ENCODE data around the gene RAPH1.
"Not testable (repeated sequence)": the region's sequence is repeated elsewhere in the genome, so short reads cannot be mapped to it uniquely, and the experiment has no call there.

The RAPH1 gene

DNA sequence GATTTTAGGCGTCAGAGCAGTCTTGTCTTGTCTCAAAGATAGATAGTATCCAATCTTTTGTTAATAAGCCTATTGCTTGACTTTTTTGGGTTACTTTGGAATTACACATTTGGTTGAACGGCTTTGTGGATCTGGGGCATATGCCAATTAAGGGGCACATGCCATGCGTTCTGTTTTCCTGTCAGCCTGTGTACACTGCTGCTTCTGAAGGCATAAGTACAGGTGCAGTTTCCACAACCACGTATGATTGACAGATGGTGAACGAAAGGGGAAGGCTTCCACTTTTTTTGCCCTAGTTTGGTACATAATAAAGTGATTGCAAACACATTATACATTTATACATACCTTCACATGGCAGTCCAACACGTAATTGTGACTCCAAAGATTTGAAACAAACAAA is 102.3 kb downstream of the RAPH1 start:
- no peak overlapping the region for H3K27ac ChIP-seq (ENCODE audit: low read depth, low read length)
- 96% methylated on average over 5 of the region's 6 CpGs for WGBS
- H3K9me3 ChIP-seq (ENCODE audit: insufficient read depth, low read depth, low read length), result no peaks in the 10 kb centered on the region
- no peak overlapping the region for H3K9ac ChIP-seq (ENCODE audit: low read depth, low read length)
- peaks cover 53% of the 10 kb centered on the region for H3K36me3 ChIP-seq (ENCODE audit: insufficient read depth, low read length)
- H3K4me1 ChIP-seq (ENCODE audit: insufficient read depth, low read length), result no peaks in the 10 kb centered on the region
- H3K27me3 ChIP-seq (ENCODE audit: insufficient read depth, low read length), result no peaks in the 10 kb centered on the region
- H3K4me3 ChIP-seq (ENCODE audit: low read length), result no peak overlapping the region

DNA sequence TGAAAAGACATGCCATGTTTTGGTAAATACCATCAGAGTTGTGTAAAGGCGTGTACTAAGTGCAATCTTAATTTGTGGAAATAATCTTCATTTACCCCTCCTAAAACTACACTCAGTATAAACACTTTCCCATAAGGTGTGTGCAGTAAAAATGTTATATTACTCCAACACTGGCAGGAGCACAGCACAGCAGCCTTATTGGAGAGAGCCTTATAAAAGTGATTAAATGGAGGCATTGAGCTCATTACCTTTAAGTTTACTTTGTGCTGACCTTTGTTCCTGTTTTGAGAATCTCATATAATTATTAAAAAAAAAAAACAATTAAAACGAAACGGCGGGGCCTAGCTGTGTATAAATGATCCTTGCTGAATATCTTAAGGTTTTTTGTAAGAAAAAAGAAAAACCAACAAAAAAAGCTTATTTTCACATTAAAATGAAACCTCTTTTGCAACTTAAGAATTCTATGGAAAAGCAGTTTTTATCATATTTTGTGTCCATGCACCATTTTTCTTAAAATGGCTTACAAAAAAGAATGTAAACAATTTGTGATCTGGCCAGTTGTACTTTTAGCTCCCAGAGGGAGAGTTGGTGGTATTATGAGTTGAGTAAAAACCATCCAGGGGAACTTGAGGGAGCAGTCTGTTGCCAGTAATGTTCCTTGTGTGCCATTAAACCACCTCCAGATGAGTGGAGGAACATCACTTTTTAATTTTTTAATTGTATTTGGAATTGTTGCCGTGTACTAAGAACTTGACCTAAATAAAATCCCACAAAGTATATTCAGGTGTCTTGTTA is 103.5 kb downstream of the RAPH1 start:
- WGBS, result 71% methylated on average over 1 of the region's 5 CpGs
- H3K9me3 ChIP-seq (ENCODE audit: insufficient read depth, low read depth, low read length), result no peaks in the 10 kb centered on the region
- H3K4me1 ChIP-seq (ENCODE audit: insufficient read depth, low read length), result no peaks in the 10 kb centered on the region
- no peak overlapping the region for H3K27ac ChIP-seq (ENCODE audit: low read depth, low read length)
- H3K9ac ChIP-seq (ENCODE audit: low read depth, low read length), result no peak overlapping the region
- H3K36me3 ChIP-seq (ENCODE audit: insufficient read depth, low read length), result peaks cover 59% of the 10 kb centered on the region
- no peaks in the 10 kb centered on the region for H3K27me3 ChIP-seq (ENCODE audit: insufficient read depth, low read length)
- H3K4me3 ChIP-seq (ENCODE audit: low read length), result no peak overlapping the region

DNA sequence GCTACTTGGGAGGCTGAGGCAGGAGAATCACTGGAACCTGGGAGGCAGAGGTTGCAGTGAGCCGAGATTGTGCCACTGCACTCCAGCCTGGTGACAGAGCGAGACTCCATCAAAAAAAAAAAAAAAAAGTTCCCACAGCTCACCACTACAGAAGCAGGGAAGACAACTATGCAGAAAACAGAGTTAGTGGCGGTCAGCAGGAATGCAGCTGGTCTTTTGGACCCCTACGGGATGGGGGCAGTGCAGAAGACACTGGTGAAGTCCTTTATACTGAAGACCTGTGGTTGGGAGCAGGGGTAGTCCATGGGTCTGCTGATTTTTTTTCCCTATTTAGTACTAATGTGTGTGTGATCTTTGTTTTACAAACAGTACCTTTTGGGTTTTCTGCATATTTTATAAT is 105.5 kb downstream of the RAPH1 start:
- not testable (repeated sequence) for H3K27ac ChIP-seq (ENCODE audit: low read depth, low read length); H3K4me3 ChIP-seq (ENCODE audit: low read length); H3K27me3 ChIP-seq (ENCODE audit: insufficient read depth, low read length); H3K9ac ChIP-seq (ENCODE audit: low read depth, low read length); H3K9me3 ChIP-seq (ENCODE audit: insufficient read depth, low read depth, low read length); H3K4me1 ChIP-seq (ENCODE audit: insufficient read depth, low read length)
- WGBS, result 95% methylated on average over 2 of the region's 4 CpGs
- peaks cover 66% of the 10 kb centered on the region for H3K36me3 ChIP-seq (ENCODE audit: insufficient read depth, low read length)

DNA sequence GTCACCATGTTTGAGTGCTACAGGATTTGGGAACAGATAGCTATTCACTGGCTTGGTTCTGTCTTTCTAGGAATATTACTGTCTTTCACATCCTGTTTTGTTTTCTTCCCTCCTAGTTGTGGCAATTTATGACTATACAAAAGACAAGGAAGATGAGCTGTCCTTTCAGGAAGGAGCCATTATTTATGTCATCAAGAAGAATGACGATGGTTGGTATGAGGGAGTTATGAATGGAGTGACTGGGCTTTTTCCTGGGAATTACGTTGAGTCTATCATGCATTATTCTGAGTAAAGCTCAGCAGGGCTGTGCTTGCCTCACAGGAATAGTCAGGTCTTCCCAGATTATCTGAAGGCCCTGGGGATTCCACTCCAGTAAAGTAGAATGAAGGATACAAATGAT is 108.0 kb downstream of the RAPH1 start:
- H3K36me3 ChIP-seq (ENCODE audit: insufficient read depth, low read length), result peaks cover 79% of the 10 kb centered on the region
- H3K9ac ChIP-seq (ENCODE audit: low read depth, low read length), result no peak overlapping the region
- no peak overlapping the region for H3K27ac ChIP-seq (ENCODE audit: low read depth, low read length)
- H3K4me1 ChIP-seq (ENCODE audit: insufficient read depth, low read length), result no peaks in the 10 kb centered on the region
- H3K4me3 ChIP-seq (ENCODE audit: low read length), result no peak overlapping the region
- no peaks in the 10 kb centered on the region for H3K27me3 ChIP-seq (ENCODE audit: insufficient read depth, low read length)
- H3K9me3 ChIP-seq (ENCODE audit: insufficient read depth, low read depth, low read length), result no peaks in the 10 kb centered on the region
- WGBS, result 90% methylated on average over 2 of the region's 2 CpGs

DNA sequence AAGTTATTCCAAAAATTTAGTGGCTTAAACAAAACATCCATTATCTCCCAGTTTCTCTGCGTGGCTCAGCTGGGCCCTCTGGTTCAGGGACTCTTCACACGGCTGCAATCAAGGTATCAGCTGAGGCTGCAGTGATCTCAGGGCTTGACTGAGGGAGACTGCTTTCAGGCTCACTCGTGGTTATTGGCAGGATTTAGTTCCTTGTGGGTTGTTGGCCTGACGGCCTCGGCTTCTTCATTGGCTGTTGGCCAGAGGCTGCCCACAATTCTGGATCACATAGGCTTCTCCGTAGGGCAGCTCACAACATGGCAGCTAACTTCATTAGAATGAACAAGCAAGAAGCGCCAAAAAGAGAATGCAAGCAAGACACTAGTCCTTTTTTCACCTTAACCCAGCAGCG is 116.8 kb downstream of the RAPH1 start:
- H3K27me3 ChIP-seq (ENCODE audit: insufficient read depth, low read length), result no peaks in the 10 kb centered on the region
- H3K9me3 ChIP-seq (ENCODE audit: insufficient read depth, low read depth, low read length), result no peaks in the 10 kb centered on the region
- H3K4me3 ChIP-seq (ENCODE audit: low read length), result no peak overlapping the region
- no peak overlapping the region for H3K27ac ChIP-seq (ENCODE audit: low read depth, low read length)
- no peak overlapping the region for H3K9ac ChIP-seq (ENCODE audit: low read depth, low read length)
- peaks cover 89% of the 10 kb centered on the region for H3K36me3 ChIP-seq (ENCODE audit: insufficient read depth, low read length)
- H3K4me1 ChIP-seq (ENCODE audit: insufficient read depth, low read length), result no peaks in the 10 kb centered on the region
- WGBS, result 92% methylated on average over 8 of the region's 8 CpGs

DNA sequence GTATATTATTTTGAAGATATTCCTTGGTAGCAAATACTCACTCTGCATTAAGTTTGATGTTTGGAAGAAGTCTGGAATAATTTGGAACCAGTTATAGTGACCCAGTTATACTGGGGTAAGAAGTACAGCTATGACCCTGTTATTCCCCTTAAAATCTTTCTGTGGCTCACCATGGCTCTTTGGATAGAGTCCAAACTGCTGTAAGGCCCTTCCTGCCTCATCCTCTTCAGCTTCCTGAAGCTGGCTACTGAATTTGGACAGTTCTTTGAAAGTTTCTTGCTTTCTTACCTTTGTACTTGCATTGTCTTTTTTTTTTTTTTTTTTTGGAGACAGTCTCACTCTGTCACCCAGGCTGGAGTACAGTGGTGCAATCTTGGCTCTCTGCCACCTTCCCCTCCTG is 121.3 kb downstream of the RAPH1 start:
- Histone ChIP-seq H3K9ac (ENCODE audit: low read depth, low read length) (no peak overlapping the region), H3K4me3 (ENCODE audit: low read length) (no peak overlapping the region), H3K27me3 (ENCODE audit: insufficient read depth, low read length) (no peaks in the 10 kb centered on the region), H3K9me3 (ENCODE audit: insufficient read depth, low read depth, low read length) (no peaks in the 10 kb centered on the region), H3K4me1 (ENCODE audit: insufficient read depth, low read length) (no peaks in the 10 kb centered on the region), H3K36me3 (ENCODE audit: insufficient read depth, low read length) (peaks cover 92% of the 10 kb centered on the region), H3K27ac (ENCODE audit: low read depth, low read length) (no peak overlapping the region)

DNA sequence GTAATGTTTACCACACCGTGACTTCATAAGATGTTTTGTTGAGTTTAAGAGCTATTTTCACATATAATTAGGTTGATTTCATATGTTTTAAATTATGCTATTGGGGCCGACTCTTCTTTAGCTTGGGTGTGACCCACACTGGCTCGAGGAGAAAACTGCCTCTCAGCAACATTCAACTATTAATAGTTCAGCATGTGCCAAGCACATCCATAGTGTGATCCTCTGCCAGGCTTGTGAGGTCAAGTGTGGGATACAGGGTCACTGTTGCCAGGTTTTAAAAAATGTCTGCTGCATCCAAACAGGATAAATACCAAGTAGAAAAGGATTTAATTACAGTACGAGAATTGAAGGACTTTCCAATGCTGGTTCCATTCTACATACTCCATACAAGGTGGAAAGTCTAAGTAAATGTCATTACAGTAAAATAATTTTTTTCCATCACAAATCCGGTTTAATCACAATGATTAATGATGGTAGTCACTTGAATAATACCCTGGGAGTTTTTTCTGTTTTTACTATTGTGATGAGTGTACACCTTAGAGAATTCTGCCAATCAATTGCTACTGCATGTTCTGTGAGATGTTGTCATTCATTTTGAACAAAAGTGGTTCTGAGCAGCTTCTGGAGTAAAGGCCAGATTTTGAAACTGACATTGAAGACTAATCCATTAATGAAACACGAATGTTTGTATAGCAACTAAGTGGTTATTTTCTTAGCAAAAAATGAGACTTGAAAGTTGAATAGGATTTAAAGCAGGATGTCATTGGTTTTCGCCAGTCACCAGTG is 122.4 kb downstream of the RAPH1 start:
- 98% methylated on average over 6 of the region's 7 CpGs for WGBS
- Histone ChIP-seq H3K4me3 (ENCODE audit: low read length) (no peak overlapping the region), H3K4me1 (ENCODE audit: insufficient read depth, low read length) (no peaks in the 10 kb centered on the region), H3K27ac (ENCODE audit: low read depth, low read length) (no peak overlapping the region), H3K9ac (ENCODE audit: low read depth, low read length) (no peak overlapping the region), H3K9me3 (ENCODE audit: insufficient read depth, low read depth, low read length) (no peaks in the 10 kb centered on the region), H3K27me3 (ENCODE audit: insufficient read depth, low read length) (no peaks in the 10 kb centered on the region), H3K36me3 (ENCODE audit: insufficient read depth, low read length) (peaks cover 89% of the 10 kb centered on the region)

DNA sequence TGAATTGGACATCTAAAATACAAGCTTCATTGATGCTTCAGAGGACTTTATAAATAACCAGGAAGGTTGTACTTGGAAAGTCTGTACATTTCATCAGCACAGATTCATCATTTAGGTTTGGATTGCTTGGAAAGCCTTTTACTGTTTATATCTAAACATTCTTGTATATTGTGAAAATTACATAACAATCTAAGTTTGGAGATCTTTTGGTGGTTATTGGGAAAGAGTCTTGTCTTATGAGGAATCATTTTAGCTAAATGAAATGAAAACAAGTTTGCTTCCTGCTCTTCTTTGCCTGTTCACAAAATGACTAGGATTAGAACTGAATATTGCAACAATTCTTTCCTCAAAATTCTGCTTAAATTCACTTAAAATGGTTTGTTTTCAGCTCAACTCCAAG is 127.6 kb downstream of the RAPH1 start:
- Histone ChIP-seq H3K4me3 (ENCODE audit: low read length) (no peak overlapping the region), H3K36me3 (ENCODE audit: insufficient read depth, low read length) (peaks cover 93% of the 10 kb centered on the region), H3K27me3 (ENCODE audit: insufficient read depth, low read length) (no peaks in the 10 kb centered on the region), H3K27ac (ENCODE audit: low read depth, low read length) (no peak overlapping the region), H3K9ac (ENCODE audit: low read depth, low read length) (no peak overlapping the region), H3K9me3 (ENCODE audit: insufficient read depth, low read depth, low read length) (no peaks in the 10 kb centered on the region), H3K4me1 (ENCODE audit: insufficient read depth, low read length) (no peaks in the 10 kb centered on the region)

DNA sequence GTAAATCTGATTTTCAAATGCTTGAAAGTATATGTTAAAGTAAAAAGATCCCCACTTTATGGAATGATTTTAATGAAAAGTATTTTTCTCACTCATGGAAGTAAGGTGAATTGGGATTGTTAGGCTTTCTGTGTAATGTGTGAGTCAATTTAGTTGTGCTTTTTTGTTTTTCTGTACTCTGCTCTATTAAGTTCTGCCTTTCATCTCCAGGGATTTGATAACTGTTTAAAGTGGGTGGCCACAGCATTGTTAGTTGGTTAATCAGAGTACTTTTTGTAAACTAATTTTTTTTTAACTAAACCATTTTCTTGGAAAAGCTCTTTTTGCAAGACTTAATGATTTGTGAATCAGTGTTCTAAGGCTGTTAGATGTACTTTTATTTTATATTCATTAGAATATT is 130.1 kb downstream of the RAPH1 start:
- Histone ChIP-seq H3K4me3 (ENCODE audit: low read length) (no peak overlapping the region), H3K36me3 (ENCODE audit: insufficient read depth, low read length) (peaks cover 84% of the 10 kb centered on the region), H3K4me1 (ENCODE audit: insufficient read depth, low read length) (no peaks in the 10 kb centered on the region), H3K9ac (ENCODE audit: low read depth, low read length) (no peak overlapping the region), H3K27ac (ENCODE audit: low read depth, low read length) (no peak overlapping the region), H3K27me3 (ENCODE audit: insufficient read depth, low read length) (no peaks in the 10 kb centered on the region), H3K9me3 (ENCODE audit: insufficient read depth, low read depth, low read length) (no peaks in the 10 kb centered on the region)

DNA sequence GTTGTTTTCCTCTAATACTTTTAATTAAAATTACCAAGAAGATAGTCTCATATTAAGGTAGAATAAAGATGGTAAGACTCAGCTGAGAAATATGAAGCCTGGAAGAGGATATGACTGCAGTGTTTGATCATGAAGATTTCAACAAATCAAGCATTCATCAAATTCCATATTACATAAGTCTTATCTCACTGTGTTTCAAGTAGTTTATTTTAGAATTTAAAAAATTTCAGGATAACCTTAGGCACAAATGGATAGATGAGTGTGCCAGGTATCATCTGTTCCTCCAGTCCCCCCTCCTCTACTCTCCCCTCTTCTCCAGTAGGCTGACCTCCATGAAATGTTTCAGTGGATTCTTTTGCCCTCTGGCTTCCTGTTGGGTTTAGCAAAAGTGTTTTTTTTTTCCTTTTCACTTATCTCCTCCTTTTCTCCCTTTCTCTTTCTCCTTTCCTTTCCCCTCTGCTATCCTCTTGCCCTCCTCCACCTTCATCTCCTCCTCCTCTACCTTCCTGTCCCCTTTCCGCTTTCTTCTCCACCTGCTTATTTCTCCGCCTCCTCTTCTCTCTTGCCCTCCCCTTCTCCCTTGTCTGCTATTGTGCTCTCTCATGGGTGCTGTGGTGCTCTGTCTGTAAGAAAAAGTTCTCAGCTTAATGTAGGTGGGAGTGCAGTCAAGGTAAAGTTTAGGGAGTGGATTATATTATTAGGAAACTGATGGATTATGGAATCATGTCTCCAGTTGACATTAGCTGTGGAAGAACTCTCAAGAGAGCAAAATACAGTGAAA is 134.1 kb downstream of the RAPH1 start:
- peaks cover 6% of the 10 kb centered on the region for H3K4me1 ChIP-seq (ENCODE audit: insufficient read depth, low read length)
- no peak overlapping the region for H3K4me3 ChIP-seq (ENCODE audit: low read length)
- WGBS, result 91% methylated on average over 2 of the region's 2 CpGs
- H3K9me3 ChIP-seq (ENCODE audit: insufficient read depth, low read depth, low read length), result no peaks in the 10 kb centered on the region
- no peak overlapping the region for H3K9ac ChIP-seq (ENCODE audit: low read depth, low read length)
- H3K27me3 ChIP-seq (ENCODE audit: insufficient read depth, low read length), result no peaks in the 10 kb centered on the region
- H3K36me3 ChIP-seq (ENCODE audit: insufficient read depth, low read length), result peaks cover 75% of the 10 kb centered on the region
- no peak overlapping the region for H3K27ac ChIP-seq (ENCODE audit: low read depth, low read length)

DNA sequence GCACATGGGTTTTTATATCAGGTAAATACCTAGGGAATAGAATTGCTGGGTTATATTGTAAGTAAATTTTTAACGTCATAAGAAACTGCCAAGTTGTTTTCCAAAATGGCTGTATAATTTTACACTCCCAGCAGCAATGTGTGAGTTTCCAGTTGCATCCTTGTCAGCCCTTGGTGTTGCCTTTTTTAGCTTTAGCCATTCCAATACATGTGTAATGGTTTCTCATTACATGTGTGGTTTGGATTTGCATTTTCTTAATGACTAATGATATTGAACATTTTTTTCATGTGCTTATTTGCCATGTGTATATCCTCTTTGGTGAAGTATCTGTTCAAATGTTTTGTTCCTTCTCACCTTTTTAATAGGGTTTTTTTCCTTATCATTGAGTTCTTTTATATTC is 136.1 kb downstream of the RAPH1 start:
- peaks cover 10% of the 10 kb centered on the region for H3K4me1 ChIP-seq (ENCODE audit: insufficient read depth, low read length)
- WGBS, result 96% methylated on average over 1 of the region's 1 CpG
- H3K9ac ChIP-seq (ENCODE audit: low read depth, low read length), result no peak overlapping the region
- H3K27me3 ChIP-seq (ENCODE audit: insufficient read depth, low read length), result no peaks in the 10 kb centered on the region
- no peak overlapping the region for H3K27ac ChIP-seq (ENCODE audit: low read depth, low read length)
- H3K36me3 ChIP-seq (ENCODE audit: insufficient read depth, low read length), result peaks cover 74% of the 10 kb centered on the region
- no peaks in the 10 kb centered on the region for H3K9me3 ChIP-seq (ENCODE audit: insufficient read depth, low read depth, low read length)
- H3K4me3 ChIP-seq (ENCODE audit: low read length), result no peak overlapping the region

Measured in HUES64 (cell line).